Keratinocyte (primary cell): ENCODE measurements around the gene MYH15.

Source experiments
- EZH2 ChIP-seq: IDR thresholded peaks from one replicate; pipeline ENCODE4 v1.6.1; 2012; ENCODE audit warnings: inconsistent platforms, mild to moderate bottlenecking, low read length, moderate library complexity
- TF ChIP-seq, protein P1 (sequence below), 3 experiments: IDR thresholded peaks in 1 of 3; conservative IDR thresholded peaks in 1 of 3; optimal IDR thresholded peaks in 1 of 3; 2 replicates in 2 of 3; 3 replicates in 1 of 3; pipeline versions ENCODE3 to v1.5.1; 2011; ENCODE audit warnings: low read length in 3 of 3, mild to moderate bottlenecking in 3 of 3, moderate library complexity in 2 of 3, control low read depth in 1 of 3, inconsistent platforms in 1 of 3; ENCODE audit not compliant: insufficient read depth in 2 of 3; ENCODE audit errors: extremely low read depth in 1 of 3

DNA sequence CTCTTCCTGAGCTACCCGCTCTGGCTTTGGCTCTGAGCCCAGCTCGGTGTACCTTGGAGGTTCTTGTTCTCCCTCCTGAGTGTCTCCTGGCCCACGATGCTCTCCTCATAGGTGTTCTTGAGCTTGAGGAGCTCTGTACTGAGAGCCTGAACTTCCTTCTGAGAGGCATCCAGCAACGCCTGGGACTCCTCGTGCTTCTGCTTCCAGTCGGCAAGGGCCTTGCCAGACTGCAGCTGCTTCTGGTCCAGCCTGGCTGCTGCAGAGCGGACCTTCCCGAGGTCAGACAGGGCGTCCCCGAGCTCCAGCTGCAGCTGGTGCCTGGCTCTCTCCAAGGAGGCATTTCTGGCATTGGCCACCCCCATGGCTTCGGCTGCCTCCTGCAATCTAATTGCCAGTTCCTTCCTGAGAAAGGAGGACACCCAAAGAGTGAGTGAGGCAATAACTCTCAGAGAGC, 99.8 kb downstream of the MYH15 start:
- TF ChIP-seq, protein P1, sequence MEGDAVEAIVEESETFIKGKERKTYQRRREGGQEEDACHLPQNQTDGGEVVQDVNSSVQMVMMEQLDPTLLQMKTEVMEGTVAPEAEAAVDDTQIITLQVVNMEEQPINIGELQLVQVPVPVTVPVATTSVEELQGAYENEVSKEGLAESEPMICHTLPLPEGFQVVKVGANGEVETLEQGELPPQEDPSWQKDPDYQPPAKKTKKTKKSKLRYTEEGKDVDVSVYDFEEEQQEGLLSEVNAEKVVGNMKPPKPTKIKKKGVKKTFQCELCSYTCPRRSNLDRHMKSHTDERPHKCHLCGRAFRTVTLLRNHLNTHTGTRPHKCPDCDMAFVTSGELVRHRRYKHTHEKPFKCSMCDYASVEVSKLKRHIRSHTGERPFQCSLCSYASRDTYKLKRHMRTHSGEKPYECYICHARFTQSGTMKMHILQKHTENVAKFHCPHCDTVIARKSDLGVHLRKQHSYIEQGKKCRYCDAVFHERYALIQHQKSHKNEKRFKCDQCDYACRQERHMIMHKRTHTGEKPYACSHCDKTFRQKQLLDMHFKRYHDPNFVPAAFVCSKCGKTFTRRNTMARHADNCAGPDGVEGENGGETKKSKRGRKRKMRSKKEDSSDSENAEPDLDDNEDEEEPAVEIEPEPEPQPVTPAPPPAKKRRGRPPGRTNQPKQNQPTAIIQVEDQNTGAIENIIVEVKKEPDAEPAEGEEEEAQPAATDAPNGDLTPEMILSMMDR (optimal IDR thresholded peaks at IDR 0.05 in 1 of 3, IDR thresholded peaks at IDR 0.05 in 1 of 3, conservative IDR thresholded peaks at IDR 0.05 in 1 of 3; ENCODE audit: extremely low read depth in 1 of 3, insufficient read depth in 2 of 3, low read length in 3 of 3): no peak
- TF ChIP-seq EZH2: no peak
